Measurements from ENCODE around the gene TMPRSS2. TPM values are rescaled to one million over a fixed set of nuclear protein-coding genes. Genes with fewer than 3 reads are reported as not detected.

TMPRSS2 gene
- total RNA-seq (1 to 10 TPM; 2.3 to 5.6 TPM), polyA plus RNA-seq (ENCODE audit: insufficient read depth, low read depth, low replicate concordance) (3.9 TPM)
- long read RNA-seq, donor 1 = 0 reads
- long read RNA-seq, donor 2 = 0 reads

DNA sequence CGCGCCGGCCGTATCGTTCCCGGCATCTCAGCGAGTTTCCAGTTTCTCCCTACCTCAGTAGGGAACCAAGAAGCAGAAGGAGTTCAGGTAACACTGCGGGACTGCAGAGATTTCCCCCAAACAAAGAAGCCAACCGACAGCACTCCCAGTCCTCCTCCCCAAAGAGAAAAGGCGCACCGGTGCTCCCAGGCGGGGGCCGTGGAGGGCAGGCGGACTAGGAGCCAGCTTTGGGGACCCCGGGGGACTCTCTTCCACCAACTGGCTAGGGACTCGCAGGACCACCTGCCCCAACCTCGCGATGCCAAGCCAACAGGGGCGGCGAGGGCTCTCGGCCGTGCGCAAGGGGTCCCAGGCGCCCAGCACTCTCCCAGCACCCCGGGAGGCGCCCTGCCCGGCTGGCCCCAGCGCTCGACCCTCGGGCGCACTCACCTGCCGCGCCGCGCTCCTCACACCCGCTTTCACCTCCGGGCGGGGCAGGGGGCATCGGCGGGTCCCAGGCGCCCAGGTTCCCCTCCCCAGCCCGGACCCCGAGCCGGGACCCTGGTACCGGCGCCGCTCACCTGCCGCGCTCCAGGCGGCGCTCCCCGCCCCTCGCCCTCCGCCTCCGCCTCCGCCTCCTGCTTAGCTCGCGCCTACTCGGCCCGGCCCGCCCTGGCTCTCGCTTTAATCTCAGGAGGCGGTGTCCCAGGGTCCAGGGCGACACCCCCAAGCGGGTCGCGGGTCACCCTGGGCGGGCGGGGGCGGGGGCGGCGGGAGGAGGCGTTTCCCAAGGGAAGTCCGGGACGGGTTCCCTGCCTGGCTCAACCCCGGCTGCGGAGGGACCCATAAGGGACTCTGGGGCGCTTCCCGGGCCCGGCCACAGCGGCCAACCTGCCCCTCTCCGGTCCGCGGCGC, at the start of gene TMPRSS2:
Gene TMPRSS2, minus strand, starts transcription at position 638 of the 894 bp plus-strand sequence. CDS start 10,025 bp downstream, outside the sequence.
- Histone ChIP-seq H3K4me3 (peak within 1 kb of the TSS; percentile 26 to 58), H3K27me3 (no peaks in the 10 kb centered on the region), H3K36me3 (ENCODE audit: low read depth, missing control alignments) (no peaks in the 10 kb centered on the region), H3K9me3 (no peaks in the 10 kb centered on the region), H3K27ac (no peak within 1 kb of the TSS), H3K4me1 (no peaks in the 10 kb centered on the region)
- intact Hi-C loops (cut with DNase I; ENCODE audit: low total_unique reads) = no loop called here
- DNase-seq = no peak
- 0 to 7% methylated on average over 6 to 49 of the region's 85 CpGs for WGBS, 2 donors
- TF ChIP-seq POLR2A (IDR thresholded peaks at IDR 0.05) = no peak
- TF ChIP-seq, protein P1, sequence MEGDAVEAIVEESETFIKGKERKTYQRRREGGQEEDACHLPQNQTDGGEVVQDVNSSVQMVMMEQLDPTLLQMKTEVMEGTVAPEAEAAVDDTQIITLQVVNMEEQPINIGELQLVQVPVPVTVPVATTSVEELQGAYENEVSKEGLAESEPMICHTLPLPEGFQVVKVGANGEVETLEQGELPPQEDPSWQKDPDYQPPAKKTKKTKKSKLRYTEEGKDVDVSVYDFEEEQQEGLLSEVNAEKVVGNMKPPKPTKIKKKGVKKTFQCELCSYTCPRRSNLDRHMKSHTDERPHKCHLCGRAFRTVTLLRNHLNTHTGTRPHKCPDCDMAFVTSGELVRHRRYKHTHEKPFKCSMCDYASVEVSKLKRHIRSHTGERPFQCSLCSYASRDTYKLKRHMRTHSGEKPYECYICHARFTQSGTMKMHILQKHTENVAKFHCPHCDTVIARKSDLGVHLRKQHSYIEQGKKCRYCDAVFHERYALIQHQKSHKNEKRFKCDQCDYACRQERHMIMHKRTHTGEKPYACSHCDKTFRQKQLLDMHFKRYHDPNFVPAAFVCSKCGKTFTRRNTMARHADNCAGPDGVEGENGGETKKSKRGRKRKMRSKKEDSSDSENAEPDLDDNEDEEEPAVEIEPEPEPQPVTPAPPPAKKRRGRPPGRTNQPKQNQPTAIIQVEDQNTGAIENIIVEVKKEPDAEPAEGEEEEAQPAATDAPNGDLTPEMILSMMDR (IDR thresholded peaks at IDR 0.05) = no peak

DNA sequence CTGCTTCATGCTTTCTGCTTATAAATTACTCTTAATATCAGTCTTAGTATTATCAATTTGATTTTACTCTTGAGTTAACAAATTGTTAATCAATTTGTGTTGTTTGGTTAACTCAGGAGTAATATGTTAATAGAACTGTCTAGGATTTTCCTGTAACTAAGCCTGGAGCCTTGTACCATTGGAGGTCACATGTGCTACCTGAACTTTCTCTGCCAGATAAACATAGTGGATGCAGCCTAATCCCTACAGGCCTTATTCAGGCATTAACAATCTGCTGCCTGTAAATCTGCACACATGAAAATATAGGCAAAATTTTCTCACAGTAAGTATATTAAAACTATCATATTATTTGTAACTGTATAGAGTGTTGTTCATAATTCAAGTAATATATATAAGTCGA, 47.1 kb upstream of the TMPRSS2 start:
- DNase-seq = no peak
- H3K4me3 ChIP-seq = no peak overlapping the region
- H3K27me3 ChIP-seq = no peaks in the 10 kb centered on the region
- H3K9me3 ChIP-seq = no peaks in the 10 kb centered on the region
- intact Hi-C loops (cut with DNase I; ENCODE audit: low total_unique reads) = no loop called here
- no peak overlapping the region for H3K27ac ChIP-seq
- 81 to 86% methylated on average over 1 of the region's 1 CpG for WGBS, 2 donors
- no peaks in the 10 kb centered on the region for H3K36me3 ChIP-seq (ENCODE audit: low read depth, missing control alignments)
- TF ChIP-seq, protein P1 (IDR thresholded peaks at IDR 0.05) = no peak
- TF ChIP-seq POLR2A (IDR thresholded peaks at IDR 0.05) = no peak
- H3K4me1 ChIP-seq = no peaks in the 10 kb centered on the region

DNA sequence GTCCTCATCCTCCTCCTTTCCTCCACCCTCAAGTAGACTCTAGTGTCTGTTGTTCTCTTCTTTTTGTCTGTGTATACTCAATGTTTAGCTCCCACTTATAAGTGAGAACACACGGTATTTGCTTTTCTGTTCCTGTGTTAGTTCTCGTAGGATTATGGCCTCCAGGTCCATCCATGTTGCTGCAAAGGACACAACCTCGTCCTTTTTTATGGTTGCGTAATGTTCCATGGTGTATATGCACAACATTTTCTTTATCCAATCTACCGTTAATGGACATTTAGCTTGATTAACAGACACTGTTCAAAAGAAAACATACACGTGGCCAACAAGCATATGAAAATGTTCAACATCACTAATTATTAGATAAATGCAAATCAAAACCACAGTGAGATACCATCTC, 44.3 kb upstream of the TMPRSS2 start:
- H3K27ac ChIP-seq = no peak overlapping the region
- H3K27me3 ChIP-seq = no peaks in the 10 kb centered on the region
- no peaks in the 10 kb centered on the region for H3K36me3 ChIP-seq (ENCODE audit: low read depth, missing control alignments)
- no peak for TF ChIP-seq POLR2A (IDR thresholded peaks at IDR 0.05)
- TF ChIP-seq, protein P1 (IDR thresholded peaks at IDR 0.05) = no peak
- no peak overlapping the region for H3K4me3 ChIP-seq
- H3K4me1 ChIP-seq = no peaks in the 10 kb centered on the region
- DNase-seq = no peak
- WGBS, 2 donors = 73 to 77% methylated on average over 6 of the region's 6 CpGs
- intact Hi-C loops (cut with DNase I; ENCODE audit: low total_unique reads) = no loop called here
- no peaks in the 10 kb centered on the region for H3K9me3 ChIP-seq

DNA sequence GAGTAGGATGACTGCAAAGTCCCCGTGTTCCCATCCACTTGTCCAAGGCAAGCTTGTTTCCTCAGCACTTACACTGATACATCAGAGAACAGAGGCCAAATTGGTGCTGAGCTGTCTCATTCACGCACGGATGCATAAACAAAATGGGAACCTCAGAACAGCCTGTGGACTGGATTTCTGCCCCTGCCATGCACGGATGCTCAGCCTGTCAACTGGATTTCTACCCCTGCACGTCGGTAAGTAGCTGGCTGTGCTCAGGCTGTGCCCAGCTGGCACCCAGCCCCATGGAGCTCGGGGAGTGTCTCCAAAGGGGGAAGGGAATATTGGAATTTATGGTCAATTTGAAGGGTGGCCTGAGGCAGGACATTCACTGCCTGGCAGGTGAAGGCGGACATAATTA, 40.8 kb upstream of the TMPRSS2 start:
- Histone ChIP-seq H3K9me3 (no peaks in the 10 kb centered on the region), H3K36me3 (ENCODE audit: low read depth, missing control alignments) (no peaks in the 10 kb centered on the region), H3K27ac (no peak overlapping the region), H3K27me3 (no peaks in the 10 kb centered on the region), H3K4me1 (no peaks in the 10 kb centered on the region), H3K4me3 (no peak overlapping the region)
- DNase-seq = no peak
- intact Hi-C loops (cut with DNase I; ENCODE audit: low total_unique reads) = no loop called here
- 78 to 83% methylated on average over 5 to 8 of the region's 8 CpGs for WGBS, 2 donors
- no peak for TF ChIP-seq POLR2A (IDR thresholded peaks at IDR 0.05)
- TF ChIP-seq, protein P1 (IDR thresholded peaks at IDR 0.05) = no peak
